Medulla oblongata (tissue), 1 donor: Measurements from ENCODE around the gene RNF138.
A peak's percentile ranks its signal among the peaks of the same experiment; 100 is the strongest.
"Not testable (repeated sequence)": the region's sequence is repeated elsewhere in the genome, so short reads cannot be mapped to it uniquely, and the experiment has no call there.

Source experiments
- DNase-seq: peaks from one replicate; pipeline ENCODE4 v3.0.0-alpha.2; 2015; ENCODE audit errors: extremely low spot score

Gene RNF138

GRCh38 chr18:32091724-32092421, at the start of gene RNF138:
TSS of gene RNF138 (plus strand) at chr18:32091874. CDS start at chr18:32092777, 903 bp downstream.
- DNase-seq = peak; percentile 89

- DNase-seq = peak; percentile 73
Observed at GRCh38 chr18:32042337-32042736, 49.3 kb upstream of the RNF138 start.

- peak; percentile 73 for DNase-seq
Observed at GRCh38 chr18:32048507-32049091, 43.1 kb upstream of the RNF138 start.

- DNase-seq = peak; percentile 60
Observed at GRCh38 chr18:32049393-32050171, 42.1 kb upstream of the RNF138 start.

GRCh38 chr18:32056613-32057358, 34.9 kb upstream of the RNF138 start:
- DNase-seq = no peak

- no peak for DNase-seq
Observed at GRCh38 chr18:32057624-32058165, 34.0 kb upstream of the RNF138 start.

- no peak for DNase-seq
Observed at GRCh38 chr18:32060026-32060425, 31.6 kb upstream of the RNF138 start.

- no peak for DNase-seq
Observed at GRCh38 chr18:32067375-32068167, 24.1 kb upstream of the RNF138 start.

GRCh38 chr18:32072321-32072720, 19.4 kb upstream of the RNF138 start:
- DNase-seq = peak; percentile 41

GRCh38 chr18:32074206-32074605, 17.5 kb upstream of the RNF138 start:
- no peak for DNase-seq

GRCh38 chr18:32078845-32079244, 12.8 kb upstream of the RNF138 start:
- DNase-seq = no peak

- DNase-seq = no peak
Observed at GRCh38 chr18:32081881-32082280, 9.8 kb upstream of the RNF138 start.

GRCh38 chr18:32083781-32084180, 7.9 kb upstream of the RNF138 start:
- no peak for DNase-seq

GRCh38 chr18:32086881-32087280, 4.8 kb upstream of the RNF138 start:
- DNase-seq = no peak

GRCh38 chr18:32090831-32091230, 843 bp upstream of the RNF138 start:
- not testable (repeated sequence) for DNase-seq

GRCh38 chr18:32091325-32091723, 350 bp upstream of the RNF138 start:
- no peak for DNase-seq

GRCh38 chr18:32092422-32093101, 888 bp downstream of the RNF138 start:
- peak; percentile 99 for DNase-seq

- DNase-seq = peak; percentile 85
Observed at GRCh38 chr18:32093102-32093511, 1.4 kb downstream of the RNF138 start.

- no peak for DNase-seq
Observed at GRCh38 chr18:32093523-32093922, 1.8 kb downstream of the RNF138 start.

GRCh38 chr18:32095192-32095899, 3.7 kb downstream of the RNF138 start:
- DNase-seq = no peak
